ENCODE results near the gene CIC. TPM values are rescaled to one million over a fixed set of nuclear protein-coding genes. Genes with fewer than 3 reads are reported as not detected.

Gene CIC
- total RNA-seq, 1 donor from 2014 or later: 36.1 TPM

- Histone ChIP-seq H3K4me1 (peaks cover 83% of the 10 kb centered on the region), H3K9me3 (no peaks in the 10 kb centered on the region), H3K36me3 (peaks cover 0 to 11% of the 10 kb centered on the region in 2 donors), H3K4me3 (peak overlapping the region; percentile 68 to 75), H3K27ac (peak overlapping the region; percentile 100), H3K27me3 (no peaks in the 10 kb centered on the region)
- no peak for DNase-seq (ENCODE audit: extremely low spot score in 2 of 2)
- no peak for TF ChIP-seq POLR2A (IDR thresholded peaks at IDR 0.05)
- intact Hi-C loops (cut with DNase I): no loop called here
These were observed 10.3 kb downstream of the CIC start for GRCh38 chr19:42279155-42279901.

DNA sequence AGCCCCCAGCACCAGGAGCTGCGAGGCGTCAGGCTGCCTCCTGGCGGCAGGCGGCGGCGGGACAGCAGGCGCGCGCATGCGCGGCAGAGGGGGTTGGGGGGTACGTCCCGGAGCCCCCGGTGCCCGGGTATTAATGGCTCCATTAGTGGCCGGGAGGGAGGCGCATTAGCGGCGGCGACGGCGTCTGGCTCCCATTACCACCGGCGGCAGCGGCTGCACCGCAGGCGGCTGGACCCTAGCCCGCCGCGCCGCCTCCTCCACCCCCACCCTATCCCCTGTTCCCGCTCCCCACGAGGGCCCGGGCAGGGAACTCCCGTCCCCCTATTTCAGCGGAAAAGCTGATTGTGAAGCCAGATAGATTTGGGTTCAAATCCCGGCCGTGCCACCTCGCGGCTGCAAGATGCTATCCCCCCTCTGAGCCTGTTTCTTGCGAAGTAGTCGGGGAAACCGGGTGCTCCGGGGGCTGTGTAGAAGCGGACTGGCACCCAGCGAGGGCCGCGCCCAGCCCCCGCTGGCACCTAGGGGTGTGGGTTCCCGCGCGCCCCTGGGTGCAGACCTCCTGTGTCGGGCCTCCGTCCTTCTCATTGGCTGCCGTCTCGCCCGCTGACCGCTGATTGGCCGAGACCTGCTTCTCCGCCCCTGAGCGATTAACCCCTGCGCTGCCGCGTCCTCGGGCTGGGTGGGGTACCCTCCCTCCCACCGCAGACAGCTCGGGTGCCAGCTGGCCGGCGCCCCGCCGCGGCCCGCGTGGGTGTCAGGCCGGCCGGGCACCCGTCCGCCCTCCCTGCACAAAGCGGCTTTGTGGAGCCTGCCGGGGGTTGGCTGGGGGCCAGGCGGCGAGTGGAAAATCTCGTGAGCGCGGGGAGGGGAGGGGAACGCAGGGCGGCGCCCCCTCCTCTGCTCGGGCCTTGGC is 11.1 kb downstream of the CIC start:
- Histone ChIP-seq H3K4me3 (peak overlapping the region; percentile 68 to 75), H3K27ac (peak overlapping the region; percentile 100), H3K9me3 (no peaks in the 10 kb centered on the region), H3K4me1 (peaks cover 82% of the 10 kb centered on the region), H3K36me3 (peaks cover 0 to 3% of the 10 kb centered on the region in 2 donors), H3K27me3 (no peaks in the 10 kb centered on the region)
- TF ChIP-seq POLR2AphosphoS5 (IDR thresholded peaks at IDR 0.05; ENCODE audit: insufficient read depth in 1 of 2, low read depth in 1 of 2) (peak in 1 of 2 donors; percentile 84), POLR2A (IDR thresholded peaks at IDR 0.05) (peak in 1 of 2 donors; percentile 39)
- TF ChIP-seq, protein P1, sequence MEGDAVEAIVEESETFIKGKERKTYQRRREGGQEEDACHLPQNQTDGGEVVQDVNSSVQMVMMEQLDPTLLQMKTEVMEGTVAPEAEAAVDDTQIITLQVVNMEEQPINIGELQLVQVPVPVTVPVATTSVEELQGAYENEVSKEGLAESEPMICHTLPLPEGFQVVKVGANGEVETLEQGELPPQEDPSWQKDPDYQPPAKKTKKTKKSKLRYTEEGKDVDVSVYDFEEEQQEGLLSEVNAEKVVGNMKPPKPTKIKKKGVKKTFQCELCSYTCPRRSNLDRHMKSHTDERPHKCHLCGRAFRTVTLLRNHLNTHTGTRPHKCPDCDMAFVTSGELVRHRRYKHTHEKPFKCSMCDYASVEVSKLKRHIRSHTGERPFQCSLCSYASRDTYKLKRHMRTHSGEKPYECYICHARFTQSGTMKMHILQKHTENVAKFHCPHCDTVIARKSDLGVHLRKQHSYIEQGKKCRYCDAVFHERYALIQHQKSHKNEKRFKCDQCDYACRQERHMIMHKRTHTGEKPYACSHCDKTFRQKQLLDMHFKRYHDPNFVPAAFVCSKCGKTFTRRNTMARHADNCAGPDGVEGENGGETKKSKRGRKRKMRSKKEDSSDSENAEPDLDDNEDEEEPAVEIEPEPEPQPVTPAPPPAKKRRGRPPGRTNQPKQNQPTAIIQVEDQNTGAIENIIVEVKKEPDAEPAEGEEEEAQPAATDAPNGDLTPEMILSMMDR (IDR thresholded peaks at IDR 0.05): peak; percentile 65 to 97 (median 85)
- no peak for DNase-seq (ENCODE audit: extremely low spot score in 2 of 2)
- intact Hi-C loops (cut with DNase I): loop anchor here (2.0 kb wide), 1 partner anchor 25 kb away; the partner anchor contains the start of gene ERF

- peak overlapping the region; percentile 68 to 75 for H3K4me3 ChIP-seq
- H3K9me3 ChIP-seq: no peaks in the 10 kb centered on the region
- peaks cover 83% of the 10 kb centered on the region for H3K4me1 ChIP-seq
- no peak for DNase-seq (ENCODE audit: extremely low spot score in 2 of 2)
- intact Hi-C loops (cut with DNase I): loop anchor here (2.0 kb wide), 1 partner anchor 26 kb away; the partner anchor contains the start of gene ERF
- no peak for TF ChIP-seq POLR2AphosphoS5 (IDR thresholded peaks at IDR 0.05; ENCODE audit: insufficient read depth in 1 of 2, low read depth in 1 of 2)
- TF ChIP-seq, protein P1 (IDR thresholded peaks at IDR 0.05): no peak
- no peak for TF ChIP-seq POLR2A (IDR thresholded peaks at IDR 0.05)
- peak overlapping the region; percentile 100 for H3K27ac ChIP-seq
- no peaks in the 10 kb centered on the region for H3K27me3 ChIP-seq
- H3K36me3 ChIP-seq: no peaks in the 10 kb centered on the region
These were observed 11.7 kb downstream of the CIC start for GRCh38 chr19:42280815-42281145.

GRCh38 chr19:42281146-42281826 is 12.2 kb downstream of the CIC start:
- H3K36me3 ChIP-seq: no peaks in the 10 kb centered on the region
- no peak for DNase-seq (ENCODE audit: extremely low spot score in 2 of 2)
- intact Hi-C loops (cut with DNase I): loop anchor here (2.0 kb wide), 1 partner anchor 26 kb away; the partner anchor contains the start of gene ERF

GRCh38 chr19:42281827-42282762 is 13.0 kb downstream of the CIC start:
- intact Hi-C loops (cut with DNase I): loop anchor here (2.0 kb wide), 1 partner anchor 27 kb away; the partner anchor contains the start of gene ERF
- H3K27ac ChIP-seq: peak overlapping the region; percentile 100
- no peak for DNase-seq (ENCODE audit: extremely low spot score in 2 of 2)
- peaks cover 83% of the 10 kb centered on the region for H3K4me1 ChIP-seq
- no peaks in the 10 kb centered on the region for H3K27me3 ChIP-seq
- no peaks in the 10 kb centered on the region for H3K9me3 ChIP-seq
- H3K36me3 ChIP-seq: peaks cover 0 to under 1% of the 10 kb centered on the region in 2 donors
- TF ChIP-seq POLR2A (IDR thresholded peaks at IDR 0.05) (no peak), POLR2AphosphoS5 (IDR thresholded peaks at IDR 0.05; ENCODE audit: insufficient read depth in 1 of 2, low read depth in 1 of 2) (no peak)
- TF ChIP-seq, protein P1 (IDR thresholded peaks at IDR 0.05): no peak
- peak overlapping the region; percentile 68 to 75 for H3K4me3 ChIP-seq

More at GRCh38 chr19:42281146-42281826, 12.2 kb downstream of the CIC start:
- Histone ChIP-seq H3K4me3 (peak overlapping the region; percentile 68 to 75), H3K27ac (peak overlapping the region; percentile 100), H3K9me3 (no peaks in the 10 kb centered on the region), H3K4me1 (peaks cover 83% of the 10 kb centered on the region), H3K27me3 (no peaks in the 10 kb centered on the region)
- TF ChIP-seq POLR2A (IDR thresholded peaks at IDR 0.05) (no peak), POLR2AphosphoS5 (IDR thresholded peaks at IDR 0.05; ENCODE audit: insufficient read depth in 1 of 2, low read depth in 1 of 2) (peak in 1 of 2 donors; percentile 30)
